Measurements from ENCODE around the gene STK38. TPM values are rescaled to one million over a fixed set of nuclear protein-coding genes. Genes with fewer than 3 reads are reported as not detected.
"Not testable (repeated sequence)": the region's sequence is repeated elsewhere in the genome, so short reads cannot be mapped to it uniquely, and the experiment has no call there.

The STK38 gene
- total RNA-seq, 4 donors from 2014 or later: 23.0 to 33.8 (median 27.0) TPM

- no peaks in the 10 kb centered on the region for H3K27me3 ChIP-seq
- H3K27ac ChIP-seq: no peak overlapping the region
- peaks cover 7% of the 10 kb centered on the region for H3K4me1 ChIP-seq
- TF ChIP-seq EP300 (IDR thresholded peaks at IDR 0.05) (no peak), POLR2AphosphoS5 (IDR thresholded peaks at IDR 0.05) (no peak), POLR2A (IDR thresholded peaks at IDR 0.05) (no peak)
- TF ChIP-seq, protein P1, sequence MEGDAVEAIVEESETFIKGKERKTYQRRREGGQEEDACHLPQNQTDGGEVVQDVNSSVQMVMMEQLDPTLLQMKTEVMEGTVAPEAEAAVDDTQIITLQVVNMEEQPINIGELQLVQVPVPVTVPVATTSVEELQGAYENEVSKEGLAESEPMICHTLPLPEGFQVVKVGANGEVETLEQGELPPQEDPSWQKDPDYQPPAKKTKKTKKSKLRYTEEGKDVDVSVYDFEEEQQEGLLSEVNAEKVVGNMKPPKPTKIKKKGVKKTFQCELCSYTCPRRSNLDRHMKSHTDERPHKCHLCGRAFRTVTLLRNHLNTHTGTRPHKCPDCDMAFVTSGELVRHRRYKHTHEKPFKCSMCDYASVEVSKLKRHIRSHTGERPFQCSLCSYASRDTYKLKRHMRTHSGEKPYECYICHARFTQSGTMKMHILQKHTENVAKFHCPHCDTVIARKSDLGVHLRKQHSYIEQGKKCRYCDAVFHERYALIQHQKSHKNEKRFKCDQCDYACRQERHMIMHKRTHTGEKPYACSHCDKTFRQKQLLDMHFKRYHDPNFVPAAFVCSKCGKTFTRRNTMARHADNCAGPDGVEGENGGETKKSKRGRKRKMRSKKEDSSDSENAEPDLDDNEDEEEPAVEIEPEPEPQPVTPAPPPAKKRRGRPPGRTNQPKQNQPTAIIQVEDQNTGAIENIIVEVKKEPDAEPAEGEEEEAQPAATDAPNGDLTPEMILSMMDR (IDR thresholded peaks at IDR 0.05): no peak
- no peaks in the 10 kb centered on the region for H3K9me3 ChIP-seq
- DNase-seq (ENCODE audit: low spot score in 2 of 2): no peak
- H3K4me3 ChIP-seq: no peak overlapping the region
- WGBS: 81% methylated on average over 4 of the region's 4 CpGs
- H3K36me3 ChIP-seq: peaks cover 60% of the 10 kb centered on the region
These were observed 57.9 kb downstream of the STK38 start for GRCh38 chr6:36489426-36489825.

DNA sequence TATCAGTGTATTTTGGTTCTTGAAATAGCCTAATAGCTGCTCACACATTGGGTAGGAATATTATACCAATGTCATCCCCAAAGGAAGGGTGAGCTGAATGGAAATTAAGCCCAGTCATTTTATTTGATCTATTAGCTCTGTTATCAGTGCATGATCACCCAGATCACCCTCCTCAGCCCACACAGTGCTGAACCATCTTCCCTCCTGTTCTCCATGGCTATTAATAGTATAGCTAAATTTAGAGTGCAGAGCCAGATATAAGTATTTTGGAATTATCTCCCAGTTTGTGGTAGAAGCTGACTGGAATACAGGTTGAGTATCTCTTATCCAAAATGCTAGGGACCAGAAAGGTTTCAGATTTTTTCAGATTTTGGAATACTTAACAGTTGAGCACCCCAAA lies 59.1 kb downstream of the STK38 start:
- DNase-seq (ENCODE audit: low spot score in 2 of 2): no peak
- peaks cover 60% of the 10 kb centered on the region for H3K36me3 ChIP-seq
- no peak overlapping the region for H3K27ac ChIP-seq
- H3K4me3 ChIP-seq: no peak overlapping the region
- no peaks in the 10 kb centered on the region for H3K27me3 ChIP-seq
- no peaks in the 10 kb centered on the region for H3K9me3 ChIP-seq
- H3K4me1 ChIP-seq: peaks cover under 1% of the 10 kb centered on the region
- TF ChIP-seq, protein P1 (IDR thresholded peaks at IDR 0.05): no peak
- TF ChIP-seq POLR2A (IDR thresholded peaks at IDR 0.05): no peak
- TF ChIP-seq EP300 (IDR thresholded peaks at IDR 0.05): no peak
- TF ChIP-seq POLR2AphosphoS5 (IDR thresholded peaks at IDR 0.05): no peak

- no peak overlapping the region for H3K27ac ChIP-seq
- no peaks in the 10 kb centered on the region for H3K9me3 ChIP-seq
- no peaks in the 10 kb centered on the region for H3K4me1 ChIP-seq
- H3K27me3 ChIP-seq: no peaks in the 10 kb centered on the region
- H3K4me3 ChIP-seq: no peak overlapping the region
- peaks cover 61% of the 10 kb centered on the region for H3K36me3 ChIP-seq
- TF ChIP-seq POLR2A (IDR thresholded peaks at IDR 0.05) (no peak), EP300 (IDR thresholded peaks at IDR 0.05) (no peak), POLR2AphosphoS5 (IDR thresholded peaks at IDR 0.05) (no peak)
- TF ChIP-seq, protein P1 (IDR thresholded peaks at IDR 0.05): no peak
- WGBS: 76% methylated on average over 1 of the region's 1 CpG
- DNase-seq (ENCODE audit: low spot score in 2 of 2): no peak
These were observed 59.6 kb downstream of the STK38 start for GRCh38 chr6:36487698-36488097.

- no peak overlapping the region for H3K27ac ChIP-seq
- H3K36me3 ChIP-seq: peaks cover 72% of the 10 kb centered on the region
- H3K27me3 ChIP-seq: no peaks in the 10 kb centered on the region
- no peak for DNase-seq (ENCODE audit: low spot score in 2 of 2)
- H3K9me3 ChIP-seq: no peaks in the 10 kb centered on the region
- 93% methylated on average over 5 of the region's 5 CpGs for WGBS
- no peak overlapping the region for H3K4me3 ChIP-seq
- TF ChIP-seq POLR2A (IDR thresholded peaks at IDR 0.05) (no peak), POLR2AphosphoS5 (IDR thresholded peaks at IDR 0.05) (no peak), EP300 (IDR thresholded peaks at IDR 0.05) (no peak)
- TF ChIP-seq, protein P1 (IDR thresholded peaks at IDR 0.05): no peak
- no peaks in the 10 kb centered on the region for H3K4me1 ChIP-seq
These were observed 62.5 kb downstream of the STK38 start for GRCh38 chr6:36484736-36485135.

DNA sequence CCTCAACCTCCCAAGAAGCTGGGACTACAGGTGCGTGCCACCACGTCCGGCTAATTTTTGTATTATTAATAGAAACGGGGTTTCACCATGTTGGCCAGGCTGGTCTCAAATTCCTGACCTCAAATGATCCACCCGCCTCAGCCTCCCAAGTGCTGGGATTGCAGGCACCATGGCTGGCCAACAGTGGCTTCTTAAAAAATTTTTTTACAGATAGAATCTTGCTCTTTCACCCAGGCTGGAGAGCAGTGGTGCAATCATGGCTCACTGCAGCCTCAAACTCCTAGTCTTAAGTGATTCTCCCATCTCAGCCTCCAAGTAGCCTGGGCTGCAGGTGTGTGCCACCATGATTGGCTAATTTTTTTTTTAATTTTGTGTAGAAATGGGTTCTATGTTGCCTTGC lies 64.0 kb downstream of the STK38 start:
- H3K27me3 ChIP-seq; H3K9me3 ChIP-seq; H3K27ac ChIP-seq; DNase-seq (ENCODE audit: low spot score in 2 of 2); H3K4me3 ChIP-seq: not testable (repeated sequence)
- peaks cover 12% of the 10 kb centered on the region for H3K4me1 ChIP-seq
- 95% methylated on average over 5 of the region's 5 CpGs for WGBS
- H3K36me3 ChIP-seq: peaks cover 68% of the 10 kb centered on the region

GRCh38 chr6:36479256-36479655 lies 68.0 kb downstream of the STK38 start:
- no peak for TF ChIP-seq POLR2AphosphoS5 (IDR thresholded peaks at IDR 0.05)
- TF ChIP-seq, protein P1 (IDR thresholded peaks at IDR 0.05): no peak
- no peak for TF ChIP-seq EP300 (IDR thresholded peaks at IDR 0.05)
- TF ChIP-seq POLR2A (IDR thresholded peaks at IDR 0.05): no peak
- DNase-seq (ENCODE audit: low spot score in 2 of 2): no peak
- H3K36me3 ChIP-seq: peaks cover 27% of the 10 kb centered on the region
- no peaks in the 10 kb centered on the region for H3K27me3 ChIP-seq
- no peak overlapping the region for H3K27ac ChIP-seq
- no peaks in the 10 kb centered on the region for H3K9me3 ChIP-seq
- H3K4me3 ChIP-seq: no peak overlapping the region
- H3K4me1 ChIP-seq: peaks cover 15% of the 10 kb centered on the region
- WGBS: 54% methylated on average over 1 of the region's 1 CpG
